HepG2 (cell line): Measurements from ENCODE around the gene CENPP. TPM values are rescaled to one million over a fixed set of nuclear protein-coding genes. Genes with fewer than 3 reads are reported as not detected.
"Not testable (repeated sequence)": the region's sequence is repeated elsewhere in the genome, so short reads cannot be mapped to it uniquely, and the experiment has no call there.

Source experiments
- ATAC-seq: fragments of 200-7000 bp; cut with Tn5 transposase; 3 replicates; pipeline ENCODE4 v1.9.1; 2020; ENCODE audit warnings: mild to moderate bottlenecking, moderate library complexity
- BruUV-seq: library from RNA; stranded (reverse); fragments of 400-500 nt; replicated peaks from 2 replicates; lab custom pipeline; 2021; lab: Mats Ljungman, UMichigan
- CTCF ChIA-PET: fragments of 300-600 bp; formaldehyde crosslinking; extraction: SDS; loops from one replicate; lab custom pipeline; 2021; ENCODE audit warnings: low total read pairs, inconsistent platforms, low intra/inter-chr PET ratio; lab: Yijun Ruan, JAX
- POLR2A ChIA-PET: fragments of 350-600 bp; sonication (Branson Sonifier 250); formaldehyde crosslinking; loops from one replicate; lab custom pipeline; 2020; ENCODE audit warnings: antibody characterized with exemption, inconsistent platforms; lab: Yijun Ruan, JAX
- DNase-seq: peaks from one replicate; pipeline ENCODE4 v3.0.0-alpha.2; 2015; ENCODE audit warnings: low spot score
- FAIRE-seq: peaks from 3 replicates; lab custom pipeline; 2011; peaks lifted over from hg19 to GRCh38; lab: Jason Lieb, UNC
- H2AFZ ChIP-seq: one replicate; pipeline ENCODE4 v1.6.1; 2011; ENCODE audit warnings: low read length, inconsistent platforms
- H3K27ac ChIP-seq: fragments of 300-600 bp; 3 replicates; pipeline ENCODE4 v1.8.0; 2011; ENCODE audit warnings: mixed run types, mild to moderate bottlenecking, mixed read lengths, low read length, inconsistent platforms; ENCODE audit not compliant: insufficient read depth; ENCODE audit errors: extremely low read length
- H3K27me3 ChIP-seq, 2 experiments: fragments of 200-600 bp in 1 of 2; 2 replicates in 1 of 2; 3 replicates in 1 of 2; pipeline versions ENCODE4 v1.6.0 to v1.8.0; 2011; ENCODE audit warnings: low read length in 2 of 2, mild to moderate bottlenecking in 2 of 2, moderate library complexity in 2 of 2, inconsistent platforms in 1 of 2; ENCODE audit not compliant: insufficient read depth in 2 of 2, control insufficient read depth in 1 of 2
- H3K36me3 ChIP-seq, 2 experiments: fragments of 200-600 bp in 1 of 2; replicated peaks in 1 of 2; 2 replicates in 1 of 2; 3 replicates in 1 of 2; pipeline versions ENCODE4 v1.5.1 to v1.8.0; 2011; ENCODE audit warnings: low read length in 2 of 2, inconsistent platforms in 1 of 2; ENCODE audit not compliant: insufficient read depth in 2 of 2, control insufficient read depth in 1 of 2
- H3K4me1 ChIP-seq: 2 replicates; pipeline ENCODE4 v1.5.1; 2012; ENCODE audit warnings: low read length, inconsistent platforms; ENCODE audit not compliant: insufficient read depth
- H3K4me2 ChIP-seq: 2 replicates; pipeline ENCODE4 v1.6.0; 2011; ENCODE audit warnings: low read depth, low read length, inconsistent platforms
- H3K4me3 ChIP-seq, 3 experiments: fragments of 200-600 bp in 1 of 3; sonication (generic), shearing (Covaris generic) in 1 of 3; replicated peaks in 1 of 3; 2 replicates each; pipeline ENCODE4 v1.5.1; 2011 to 2016; ENCODE audit warnings: low read length in 3 of 3, inconsistent platforms in 2 of 3, low read depth in 2 of 3, mild to moderate bottlenecking in 2 of 3, control low read depth in 1 of 3, mixed read lengths in 1 of 3; ENCODE audit not compliant: insufficient read depth in 1 of 3
- H3K79me2 ChIP-seq: one replicate; pipeline ENCODE4 v1.6.1; 2011; ENCODE audit warnings: low read length, inconsistent platforms; ENCODE audit not compliant: insufficient read depth
- H3K9ac ChIP-seq: 2 replicates; pipeline ENCODE4 v1.6.0; 2011; ENCODE audit warnings: mild to moderate bottlenecking, low read depth, low read length, inconsistent platforms; ENCODE audit not compliant: insufficient read depth
- H3K9me3 ChIP-seq: 2 replicates; pipeline ENCODE4 v1.5.1; 2012; ENCODE audit warnings: mild to moderate bottlenecking, low read length
- H4K20me1 ChIP-seq: 2 replicates; pipeline ENCODE4 v1.6.0; 2011; ENCODE audit warnings: inconsistent platforms, mild to moderate bottlenecking, low read length, moderate library complexity; ENCODE audit not compliant: insufficient read depth
- ZHX2 ChIP-seq, 2 experiments: sonication (generic) in 1 of 2; formaldehyde crosslinking in 1 of 2; IDR thresholded peaks; 2 replicates each; pipeline versions ENCODE4 v1.6.1 to v1.9.0; 2014 to 2022; ENCODE audit warnings: antibody characterized with exemption in 1 of 2, borderline replicate concordance in 1 of 2, inconsistent platforms in 1 of 2, low read depth in 1 of 2, missing genetic modification reagents in 1 of 2
- WGBS: methylation state at CpG from one replicate; pipeline ENCODE4 v1.1.6; 2017; ENCODE audit warnings: low lambda C conversion rate; 5-methylcytosine and 5-hydroxymethylcytosine counted together
- in situ Hi-C: cut with HindIII; loops from 2 replicates; pipeline ENCODE4 v1.10.0; 2017; ENCODE audit warnings: low pct_unique_long_range_greater_than_20kb; ENCODE audit not compliant: extremely low pct_ligation_motif_present
- intact Hi-C: fragments of 100-400 bp; cut with micrococcal nuclease; formaldehyde crosslinking; loops from one replicate; pipeline ENCODE4 v1.10.0; 2022; ENCODE audit not compliant: unreplicated experiment
- polyA plus RNA-seq, 8 experiments: library from polyadenylated mRNA; depleted of rRNA in 3 of 8; stranded (reverse) in 7 of 8; unstranded in 1 of 8; fragments of >200 nt; fragmentation: Illumina TruSeq in 4 of 8; extraction: Trizol in 4 of 8; gene quantifications; 2 replicates each; pipeline versions ENCODE4 v1.2.1 to v1.2.3, GENCODE V29; 2011 to 2016; ENCODE audit warnings: low read depth in 4 of 8, missing spikeins in 1 of 8, mixed read lengths in 1 of 8; ENCODE audit not compliant: insufficient read depth in 1 of 8
- total RNA-seq, 5 experiments: library from RNA; depleted of rRNA; stranded (reverse); fragments of >200 nt; fragmentation: Illumina TruSeq; extraction: Trizol; gene quantifications; 2 replicates each; pipeline ENCODE4 v1.2.3, GENCODE V29; 2016; ENCODE audit warnings: low read depth in 1 of 5

The CENPP gene
- total and polyA plus RNA-seq, 2 of the 13 experiments (the other 11 are each of a cell fraction or from before 2014, with no cell fraction given) = 2.0 to 11.4 TPM

- TF ChIP-seq ZHX2 (IDR thresholded peaks at IDR 0.05; ENCODE audit: low read depth) (no peak), ZHX2 (CRISPR knock-in tag; IDR thresholded peaks at IDR 0.05; ENCODE audit: borderline replicate concordance) (no peak)
Measured at GRCh38 chr9:92564982-92565381, 239.2 kb downstream of the CENPP start (continued).

GRCh38 chr9:92571871-92572270, 246.1 kb downstream of the CENPP start:
- H3K9me3 ChIP-seq, BruUV-seq, H2AFZ ChIP-seq, DNase-seq, H3K79me2 ChIP-seq, H3K4me2 ChIP-seq, intact Hi-C loops, H3K4me3 ChIP-seq, ATAC-seq, H3K36me3 ChIP-seq, H3K9ac ChIP-seq, H3K4me1 ChIP-seq, H3K27me3 ChIP-seq, in situ Hi-C loops, CTCF ChIA-PET, H4K20me1 ChIP-seq, FAIRE-seq, POLR2A ChIA-PET, H3K27ac ChIP-seq: not testable (repeated sequence)
- 61% methylated on average over 2 of the region's 2 CpGs for whole genome bisulfite sequencing
